ENCODE data around the gene C1orf232. TPM values are rescaled to one million over a fixed set of nuclear protein-coding genes. Genes with fewer than 3 reads are reported as not detected.

Gene C1orf232
- total and polyA plus RNA-seq, 2 of the 13 experiments (the other 11 are each of a cell fraction or from before 2014, with no cell fraction given) = not detected

GRCh38 chr1:26132128-26132833 lies 36.5 kb downstream of the C1orf232 start:
- ChIA-PET CTCF (ENCODE audit: low intra/inter-chr PET ratio, low total read pairs) (no interaction called here), POLR2A (no interaction called here)
- H3K4me1 ChIP-seq (ENCODE audit: insufficient read depth, low read length) = peaks cover 10% of the 10 kb centered on the region; the same call in 1 of the 2 replicates
- H3K27me3 ChIP-seq (ENCODE audit: control insufficient read depth in 1 of 2, insufficient read depth in 2 of 2, low read length in 2 of 2) = no peaks in the 10 kb centered on the region
- H3K36me3 ChIP-seq (replicated peaks in 1 of 2; ENCODE audit: control insufficient read depth in 1 of 2, insufficient read depth in 2 of 2, low read length in 2 of 2) = no peaks in the 10 kb centered on the region
- DNase-seq (ENCODE audit: low spot score) (no peak), FAIRE-seq (no peak), ATAC-seq (no peak)
- H3K9me3 ChIP-seq (ENCODE audit: low read length) = no peaks in the 10 kb centered on the region
- no peak overlapping the region for H2AFZ ChIP-seq (ENCODE audit: low read length)
- no peak overlapping the region for H3K9ac ChIP-seq (ENCODE audit: insufficient read depth, low read depth, low read length)
- no peaks in the 10 kb centered on the region for H4K20me1 ChIP-seq (ENCODE audit: insufficient read depth, low read length)
- H3K4me3 ChIP-seq (replicated peaks in 1 of 3; ENCODE audit: insufficient read depth in 1 of 3, low read depth in 2 of 3, low read length in 3 of 3) = no peak overlapping the region
- in situ Hi-C loops (cut with HindIII; ENCODE audit: extremely low pct_ligation_motif_present, low pct_unique_long_range_greater_than_20kb) (no loop called here), intact Hi-C loops (cut with micrococcal nuclease; ENCODE audit: unreplicated experiment) (no loop called here)
- WGBS (ENCODE audit: low lambda C conversion rate) = 22% methylated on average over 5 of the region's 5 CpGs
- no TSS peak for BruUV-seq (replicated peaks)
- TF ChIP-seq RFX1 (IDR thresholded peaks at IDR 0.05) (peak; percentile 54; the same call in 1 of the 2 replicates), U2AF1 (optimal IDR thresholded peaks at IDR 0.05; ENCODE audit: low read depth, low read length) (no peak), HNF4A (CRISPR knock-in tag; IDR thresholded peaks at IDR 0.05) (no peak), ZNF317 (CRISPR knock-in tag; IDR thresholded peaks at IDR 0.05) (no peak), MTERF4 (CRISPR knock-in tag; IDR thresholded peaks at IDR 0.05) (no peak), ATF1 (CRISPR knock-in tag; IDR thresholded peaks at IDR 0.05) (no peak), TBL1XR1 (IDR thresholded peaks at IDR 0.05; ENCODE audit: borderline replicate concordance, low read length, partially characterized antibody) (no peak), RFX5 (IDR thresholded peaks at IDR 0.05; ENCODE audit: low read depth, low read length) (0 out of 2 replicates have a peak, but pooled peaks have one; percentile 20), PAF1 (CRISPR knock-in tag; IDR thresholded peaks at IDR 0.05) (no peak), ZNF569 (CRISPR knock-in tag; IDR thresholded peaks at IDR 0.05; ENCODE audit: borderline replicate concordance) (no peak), ZC3H4 (CRISPR knock-in tag; IDR thresholded peaks at IDR 0.05; ENCODE audit: borderline replicate concordance) (no peak), KLF16 (CRISPR knock-in tag; IDR thresholded peaks at IDR 0.05) (no peak), ONECUT2 (CRISPR knock-in tag; IDR thresholded peaks at IDR 0.05) (no peak), HOXA7 (CRISPR knock-in tag; IDR thresholded peaks at IDR 0.05) (no peak)
- TF ChIP-seq, protein P1, sequence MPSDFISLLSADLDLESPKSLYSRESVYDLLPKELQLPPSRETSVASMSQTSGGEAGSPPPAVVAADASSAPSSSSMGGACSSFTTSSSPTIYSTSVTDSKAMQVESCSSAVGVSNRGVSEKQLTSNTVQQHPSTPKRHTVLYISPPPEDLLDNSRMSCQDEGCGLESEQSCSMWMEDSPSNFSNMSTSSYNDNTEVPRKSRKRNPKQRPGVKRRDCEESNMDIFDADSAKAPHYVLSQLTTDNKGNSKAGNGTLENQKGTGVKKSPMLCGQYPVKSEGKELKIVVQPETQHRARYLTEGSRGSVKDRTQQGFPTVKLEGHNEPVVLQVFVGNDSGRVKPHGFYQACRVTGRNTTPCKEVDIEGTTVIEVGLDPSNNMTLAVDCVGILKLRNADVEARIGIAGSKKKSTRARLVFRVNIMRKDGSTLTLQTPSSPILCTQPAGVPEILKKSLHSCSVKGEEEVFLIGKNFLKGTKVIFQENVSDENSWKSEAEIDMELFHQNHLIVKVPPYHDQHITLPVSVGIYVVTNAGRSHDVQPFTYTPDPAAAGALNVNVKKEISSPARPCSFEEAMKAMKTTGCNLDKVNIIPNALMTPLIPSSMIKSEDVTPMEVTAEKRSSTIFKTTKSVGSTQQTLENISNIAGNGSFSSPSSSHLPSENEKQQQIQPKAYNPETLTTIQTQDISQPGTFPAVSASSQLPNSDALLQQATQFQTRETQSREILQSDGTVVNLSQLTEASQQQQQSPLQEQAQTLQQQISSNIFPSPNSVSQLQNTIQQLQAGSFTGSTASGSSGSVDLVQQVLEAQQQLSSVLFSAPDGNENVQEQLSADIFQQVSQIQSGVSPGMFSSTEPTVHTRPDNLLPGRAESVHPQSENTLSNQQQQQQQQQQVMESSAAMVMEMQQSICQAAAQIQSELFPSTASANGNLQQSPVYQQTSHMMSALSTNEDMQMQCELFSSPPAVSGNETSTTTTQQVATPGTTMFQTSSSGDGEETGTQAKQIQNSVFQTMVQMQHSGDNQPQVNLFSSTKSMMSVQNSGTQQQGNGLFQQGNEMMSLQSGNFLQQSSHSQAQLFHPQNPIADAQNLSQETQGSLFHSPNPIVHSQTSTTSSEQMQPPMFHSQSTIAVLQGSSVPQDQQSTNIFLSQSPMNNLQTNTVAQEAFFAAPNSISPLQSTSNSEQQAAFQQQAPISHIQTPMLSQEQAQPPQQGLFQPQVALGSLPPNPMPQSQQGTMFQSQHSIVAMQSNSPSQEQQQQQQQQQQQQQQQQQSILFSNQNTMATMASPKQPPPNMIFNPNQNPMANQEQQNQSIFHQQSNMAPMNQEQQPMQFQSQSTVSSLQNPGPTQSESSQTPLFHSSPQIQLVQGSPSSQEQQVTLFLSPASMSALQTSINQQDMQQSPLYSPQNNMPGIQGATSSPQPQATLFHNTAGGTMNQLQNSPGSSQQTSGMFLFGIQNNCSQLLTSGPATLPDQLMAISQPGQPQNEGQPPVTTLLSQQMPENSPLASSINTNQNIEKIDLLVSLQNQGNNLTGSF (CRISPR knock-in tag; IDR thresholded peaks at IDR 0.05) = no peak
- TF ChIP-seq, protein P2, sequence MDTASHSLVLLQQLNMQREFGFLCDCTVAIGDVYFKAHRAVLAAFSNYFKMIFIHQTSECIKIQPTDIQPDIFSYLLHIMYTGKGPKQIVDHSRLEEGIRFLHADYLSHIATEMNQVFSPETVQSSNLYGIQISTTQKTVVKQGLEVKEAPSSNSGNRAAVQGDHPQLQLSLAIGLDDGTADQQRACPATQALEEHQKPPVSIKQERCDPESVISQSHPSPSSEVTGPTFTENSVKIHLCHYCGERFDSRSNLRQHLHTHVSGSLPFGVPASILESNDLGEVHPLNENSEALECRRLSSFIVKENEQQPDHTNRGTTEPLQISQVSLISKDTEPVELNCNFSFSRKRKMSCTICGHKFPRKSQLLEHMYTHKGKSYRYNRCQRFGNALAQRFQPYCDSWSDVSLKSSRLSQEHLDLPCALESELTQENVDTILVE (CRISPR knock-in tag; IDR thresholded peaks at IDR 0.05) = no peak
- TF ChIP-seq, protein P3, sequence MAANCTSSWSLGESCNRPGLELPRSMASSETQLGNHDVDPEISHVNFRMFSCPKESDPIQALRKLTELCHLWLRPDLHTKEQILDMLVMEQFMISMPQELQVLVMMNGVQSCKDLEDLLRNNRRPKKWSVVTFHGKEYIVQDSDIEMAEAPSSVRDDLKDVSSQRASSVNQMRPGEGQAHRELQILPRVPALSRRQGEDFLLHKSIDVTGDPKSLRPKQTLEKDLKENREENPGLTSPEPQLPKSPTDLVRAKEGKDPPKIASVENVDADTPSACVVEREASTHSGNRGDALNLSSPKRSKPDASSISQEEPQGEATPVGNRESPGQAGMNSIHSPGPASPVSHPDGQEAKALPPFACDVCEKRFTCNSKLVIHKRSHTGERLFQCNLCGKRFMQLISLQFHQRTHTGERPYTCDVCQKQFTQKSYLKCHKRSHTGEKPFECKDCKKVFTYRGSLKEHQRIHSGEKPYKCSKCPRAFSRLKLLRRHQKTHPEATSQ (CRISPR knock-in tag; IDR thresholded peaks at IDR 0.05; ENCODE audit: borderline replicate concordance) = no peak
- H3K79me2 ChIP-seq (ENCODE audit: insufficient read depth, low read length) = no peaks in the 10 kb centered on the region
- H3K4me2 ChIP-seq (ENCODE audit: low read depth, low read length) = no peak overlapping the region
- H3K27ac ChIP-seq (ENCODE audit: extremely low read length, insufficient read depth, low read length) = no peak overlapping the region

All from HepG2 (cell line).